Esophagus squamous epithelium (tissue), 5 donors: Measurements from ENCODE around the gene ZNF678. TPM values are rescaled to one million over a fixed set of nuclear protein-coding genes. Genes with fewer than 3 reads are reported as not detected.

ENCODE experiments used
- DNase-seq: peaks from one replicate; lab custom pipeline; 2025; lab: John Stamatoyannopoulos, UW
- H3K27ac ChIP-seq, 4 donors: fragments of 200-600 bp; sonication (generic); one replicate each; pipeline ENCODE4 v1.5.1; 2016 to 2019; ENCODE audit warnings: mild to moderate bottlenecking in 1 of 4
- H3K27me3 ChIP-seq, 4 donors: fragments of 200-600 bp; sonication (generic); 1 replicate in 3 of 4; 2 replicates in 1 of 4; pipeline versions ENCODE4 v1.5.1 to v1.6.0; 2017 to 2021; ENCODE audit warnings: antibody characterized with exemption in 1 of 4
- H3K36me3 ChIP-seq, 3 donors: fragments of 200-600 bp; sonication (generic); one replicate each; pipeline ENCODE4 v1.5.1; 2016 to 2019
- H3K4me1 ChIP-seq, 3 donors: fragments of 200-600 bp; sonication (generic); one replicate each; pipeline ENCODE4 v1.5.1; 2017 to 2019
- H3K4me3 ChIP-seq, 4 donors: fragments of 200-600 bp; sonication (generic); 1 replicate in 3 of 4; 2 replicates in 1 of 4; pipeline ENCODE4 v1.5.1; 2016 to 2019; ENCODE audit warnings: mild to moderate bottlenecking in 2 of 4, moderate library complexity in 1 of 4
- H3K9me3 ChIP-seq, 3 donors: fragments of 200-600 bp; sonication (generic); one replicate each; pipeline ENCODE4 v1.5.1; 2016 to 2019
- CTCF ChIP-seq, 6 experiments: fragments of 450-650 bp in 4 of 6; fragments of 200-600 bp in 2 of 6; sonication (generic) in 2 of 6; IDR thresholded peaks; one replicate each; pipeline ENCODE4 v1.5.1; 2016 to 2019; ENCODE audit warnings: antibody characterized with exemption in 6 of 6, mild to moderate bottlenecking in 4 of 6, moderate library complexity in 4 of 6
- POLR2A ChIP-seq, 4 donors: fragments of 450-650 bp; IDR thresholded peaks; one replicate each; pipeline ENCODE4 v1.6.1; 2017; ENCODE audit warnings: antibody characterized with exemption in 4 of 4, mild to moderate bottlenecking in 4 of 4, moderate library complexity in 3 of 4
- WGBS, 2 donors: methylation state at CpG; one replicate each; pipeline ENCODE4 v1.1.5; 2018; 5-methylcytosine and 5-hydroxymethylcytosine counted together
- intact Hi-C: fragments of 100-400 bp; cut with DNase I; formaldehyde crosslinking; loops from one replicate; pipeline ENCODE4 v1.15.0; 2022
- total RNA-seq, 4 donors: library from RNA; depleted of rRNA; stranded (reverse); fragments of >200 nt; gene quantifications; one replicate each; pipeline ENCODE4 v1.1.0, GENCODE V29; 2016
- donor health status: DM: yes; HTN: yes; CAD: no.

The ZNF678 gene
- total RNA-seq, 4 donors from 2014 or later: 1.5 to 7.6 (median 3.2) TPM

DNA sequence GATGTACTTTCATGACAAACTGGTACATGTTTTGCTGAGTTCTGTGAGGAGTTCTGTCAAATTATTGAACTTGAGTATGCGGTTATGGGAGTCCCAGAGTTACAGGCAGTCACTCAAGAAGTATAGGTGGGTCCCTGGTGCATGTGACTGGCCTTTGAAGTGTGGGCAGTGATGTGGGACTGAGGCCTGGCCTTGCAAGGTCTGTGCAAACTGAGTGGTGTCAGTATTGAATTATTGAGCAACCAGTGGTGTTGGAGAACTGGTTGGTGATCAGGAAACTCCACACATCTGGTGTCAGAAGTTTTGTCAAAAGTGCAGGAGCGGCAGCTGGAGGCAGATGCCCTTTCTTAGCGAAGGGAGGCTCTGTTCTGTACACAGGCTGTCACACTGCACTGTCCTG, 5.2 kb downstream of the ZNF678 start:
- H3K4me3 ChIP-seq: no peak overlapping the region
- intact Hi-C loops: no loop called here
- 79 to 97% methylated on average over 3 of the region's 3 CpGs for WGBS, 2 donors
- H3K27me3 ChIP-seq: no peaks in the 10 kb centered on the region
- DNase-seq: no peak
- no peak overlapping the region for H3K27ac ChIP-seq
- no peaks in the 10 kb centered on the region for H3K36me3 ChIP-seq
- peaks cover 0 to 15% (median 6%) of the 10 kb centered on the region in 3 donors for H3K4me1 ChIP-seq
- TF ChIP-seq CTCF (IDR thresholded peaks at IDR 0.05): no peak
- TF ChIP-seq POLR2A (IDR thresholded peaks at IDR 0.05): no peak
- no peaks in the 10 kb centered on the region for H3K9me3 ChIP-seq

GRCh38 chr1:227572752-227573151, 9.4 kb downstream of the ZNF678 start:
- H3K27me3 ChIP-seq: no peaks in the 10 kb centered on the region
- TF ChIP-seq CTCF (IDR thresholded peaks at IDR 0.05): no peak
- TF ChIP-seq POLR2A (IDR thresholded peaks at IDR 0.05): no peak
- H3K4me1 ChIP-seq: peaks cover 0 to 4% (median 0%) of the 10 kb centered on the region in 3 donors
- H3K27ac ChIP-seq: no peak overlapping the region
- intact Hi-C loops: no loop called here
- WGBS, 2 donors: 90 to 95% methylated on average over 6 to 7 of the region's 7 CpGs
- no peaks in the 10 kb centered on the region for H3K36me3 ChIP-seq
- H3K4me3 ChIP-seq: no peak overlapping the region
- DNase-seq: no peak
- H3K9me3 ChIP-seq: peaks cover 0 to 20% (median 0%) of the 10 kb centered on the region in 3 donors

- intact Hi-C loops: no loop called here
These were observed 11.6 kb downstream of the ZNF678 start for GRCh38 chr1:227574926-227575325.

GRCh38 chr1:227576189-227576588, 12.8 kb downstream of the ZNF678 start:
- H3K4me3 ChIP-seq: no peak overlapping the region
- peaks cover 0 to 37% (median 0%) of the 10 kb centered on the region in 3 donors for H3K9me3 ChIP-seq
- H3K27me3 ChIP-seq: no peaks in the 10 kb centered on the region
- H3K36me3 ChIP-seq: no peaks in the 10 kb centered on the region
- H3K27ac ChIP-seq: no peak overlapping the region
- no peak for DNase-seq
- no peaks in the 10 kb centered on the region for H3K4me1 ChIP-seq
- TF ChIP-seq CTCF (IDR thresholded peaks at IDR 0.05) (no peak), POLR2A (IDR thresholded peaks at IDR 0.05) (no peak)
- intact Hi-C loops: no loop called here

More at GRCh38 chr1:227574926-227575325, 11.6 kb downstream of the ZNF678 start:
- Histone ChIP-seq H3K27me3 (no peaks in the 10 kb centered on the region), H3K36me3 (no peaks in the 10 kb centered on the region), H3K27ac (no peak overlapping the region), H3K4me3 (no peak overlapping the region), H3K4me1 (no peaks in the 10 kb centered on the region), H3K9me3 (peaks cover 0 to 37% (median 0%) of the 10 kb centered on the region in 3 donors)
- no peak for DNase-seq
- TF ChIP-seq CTCF (IDR thresholded peaks at IDR 0.05) (no peak), POLR2A (IDR thresholded peaks at IDR 0.05) (no peak)
- 83 to 90% methylated on average over 1 of the region's 1 CpG for WGBS, 2 donors

DNA sequence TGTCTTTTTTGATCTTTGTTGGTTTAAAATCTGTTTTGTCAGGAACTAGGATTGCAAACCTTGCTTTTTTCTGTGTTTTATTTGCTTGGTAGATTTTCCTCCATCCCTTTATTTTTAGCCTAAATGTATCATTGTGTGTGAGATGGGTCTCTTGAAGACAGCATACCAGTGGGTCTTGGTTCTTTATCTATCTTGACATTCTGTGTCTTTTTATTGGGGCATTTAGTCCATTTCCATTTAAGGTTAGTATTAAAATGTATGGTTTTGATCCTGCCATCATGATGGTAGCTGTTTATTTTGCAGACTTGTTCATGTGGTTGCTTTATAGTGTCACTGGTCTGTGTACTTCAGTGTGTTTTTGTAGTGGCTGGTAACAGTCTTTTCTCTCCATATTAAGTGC, 14.1 kb downstream of the ZNF678 start:
- intact Hi-C loops: no loop called here
- no peak for DNase-seq
- Histone ChIP-seq H3K27ac (no peak overlapping the region), H3K36me3 (no peaks in the 10 kb centered on the region), H3K4me3 (no peak overlapping the region), H3K9me3 (peaks cover 0 to 40% (median 0%) of the 10 kb centered on the region in 3 donors), H3K4me1 (no peaks in the 10 kb centered on the region), H3K27me3 (no peaks in the 10 kb centered on the region)
- TF ChIP-seq CTCF (IDR thresholded peaks at IDR 0.05): no peak
- no peak for TF ChIP-seq POLR2A (IDR thresholded peaks at IDR 0.05)
